H1 (cell line): ENCODE measurements around the gene SNAI1. TPM values are rescaled to one million over a fixed set of nuclear protein-coding genes. Genes with fewer than 3 reads are reported as not detected.

Source experiments
- CTCF ChIA-PET: fragments of 300-600 bp; sonication (Branson Sonifier 250); formaldehyde crosslinking; loops from one replicate; lab custom pipeline; 2021; ENCODE audit not compliant: partially characterized antibody; lab: Charles Lee
- POLR2A ChIA-PET: fragments of 300-600 bp; sonication (Branson Sonifier 250); formaldehyde crosslinking; loops from one replicate; lab custom pipeline; 2021; ENCODE audit warnings: inconsistent platforms; ENCODE audit not compliant: partially characterized antibody; lab: Charles Lee
- DNase-seq, 2 experiments: peaks; one replicate each; pipeline versions ENCODE4 v3.0.0 to v3.0.0-alpha.2; 2010 to 2022; ENCODE audit warnings: low spot score in 2 of 2, low read depth in 1 of 2, mixed read lengths in 1 of 2
- FAIRE-seq: peaks from 2 replicates; lab custom pipeline; 2011; peaks lifted over from hg19 to GRCh38; lab: Jason Lieb, UNC
- H2AFZ ChIP-seq: 2 replicates; pipeline ENCODE4 v1.8.1; 2012; ENCODE audit warnings: low read length, inconsistent platforms
- H2AK5ac ChIP-seq: 2 replicates; pipeline ENCODE4 v1.6.1; 2013; ENCODE audit warnings: low read depth, low read length
- H2BK120ac ChIP-seq: replicated peaks from 2 replicates; pipeline ENCODE3; 2013; ENCODE audit warnings: low read depth, low read length, inconsistent platforms
- H2BK12ac ChIP-seq: 2 replicates; pipeline ENCODE4 v1.6.1; 2013; ENCODE audit warnings: low read depth, low read length
- H2BK15ac ChIP-seq: 2 replicates; pipeline ENCODE4 v1.6.1; 2013; ENCODE audit warnings: low read length
- H2BK20ac ChIP-seq: 2 replicates; pipeline ENCODE4 v1.6.1; 2013; ENCODE audit warnings: low read length
- H2BK5ac ChIP-seq: 2 replicates; pipeline ENCODE4 v1.6.1; 2013; ENCODE audit warnings: low read depth, low read length
- H3K14ac ChIP-seq: 2 replicates; pipeline ENCODE4 v1.6.1; 2013; ENCODE audit warnings: inconsistent platforms; ENCODE audit not compliant: insufficient read length
- H3K18ac ChIP-seq: 2 replicates; pipeline ENCODE4 v1.6.1; 2013; ENCODE audit warnings: low read length; ENCODE audit errors: extremely low read depth
- H3K23ac ChIP-seq: 2 replicates; pipeline ENCODE4 v1.6.1; 2013; ENCODE audit warnings: inconsistent platforms; ENCODE audit not compliant: insufficient read length
- H3K23me2 ChIP-seq: 2 replicates; pipeline ENCODE4 v1.6.1; 2013; ENCODE audit warnings: low read depth, low read length
- H3K27ac ChIP-seq: 2 replicates; pipeline ENCODE4 v1.6.1; 2011; ENCODE audit warnings: low read depth, low read length, inconsistent platforms
- H3K27me3 ChIP-seq, 4 experiments: replicated peaks in 1 of 4; 1 replicate in 1 of 4; 2 replicates in 3 of 4; pipeline versions ENCODE4 v1.6.1 to v1.8.1; 2011 to 2013; ENCODE audit warnings: low read length in 3 of 4, mild to moderate bottlenecking in 3 of 4, inconsistent platforms in 2 of 4, mixed read lengths in 2 of 4, moderate library complexity in 1 of 4; ENCODE audit not compliant: control insufficient read depth in 3 of 4, insufficient read depth in 3 of 4; ENCODE audit errors: extremely low read depth in 1 of 4
- H3K36me3 ChIP-seq, 4 experiments: 2 replicates each; pipeline versions ENCODE4 v1.6.1 to v1.8.1; 2011 to 2013; ENCODE audit warnings: mild to moderate bottlenecking in 4 of 4, low read length in 3 of 4, moderate library complexity in 2 of 4, control low read depth in 1 of 4, inconsistent platforms in 1 of 4; ENCODE audit not compliant: insufficient read depth in 4 of 4, control insufficient read depth in 2 of 4
- H3K4ac ChIP-seq: replicated peaks from 2 replicates; pipeline ENCODE3; 2013; ENCODE audit warnings: low read length, low read depth, mixed read lengths, inconsistent platforms; ENCODE audit not compliant: insufficient read length
- H3K4me1 ChIP-seq, 4 experiments: replicated peaks in 1 of 4; 1 replicate in 1 of 4; 2 replicates in 3 of 4; pipeline versions ENCODE4 v1.6.1 to v1.8.1; 2011 to 2013; ENCODE audit warnings: low read length in 3 of 4, inconsistent platforms in 2 of 4, mixed read lengths in 1 of 4; ENCODE audit not compliant: insufficient read depth in 4 of 4, control insufficient read depth in 3 of 4
- H3K4me2 ChIP-seq, 2 experiments: 2 replicates each; pipeline versions ENCODE4 v1.6.1 to v1.8.1; 2011 to 2013; ENCODE audit warnings: low read depth in 2 of 2, low read length in 2 of 2, control low read depth in 1 of 2, inconsistent platforms in 1 of 2, mild to moderate bottlenecking in 1 of 2; ENCODE audit not compliant: insufficient read depth in 1 of 2
- H3K4me3 ChIP-seq, 4 experiments: fragments of 200-600, 300-600 bp in 1 of 4; sonication (generic), shearing (Covaris generic), sonication (Bioruptor Twin) in 1 of 4; 2 replicates each; pipeline versions ENCODE4 v1.5.1 to v1.8.1; 2011 to 2016; ENCODE audit warnings: low read length in 4 of 4, low read depth in 3 of 4, control low read depth in 2 of 4, inconsistent platforms in 2 of 4, mild to moderate bottlenecking in 2 of 4, mixed read lengths in 1 of 4, moderate library complexity in 1 of 4; ENCODE audit not compliant: insufficient read depth in 2 of 4; ENCODE audit errors: extremely low read depth in 1 of 4
- H3K56ac ChIP-seq: replicated peaks from 2 replicates; pipeline ENCODE3; 2013; ENCODE audit warnings: low read depth, mild to moderate bottlenecking, mixed read lengths, low read length, inconsistent platforms; ENCODE audit not compliant: insufficient read length
- H3K79me1 ChIP-seq: 2 replicates; pipeline ENCODE4 v1.6.1; 2013; ENCODE audit warnings: low read depth, low read length, control low read depth
- H3K79me2 ChIP-seq, 2 experiments: 2 replicates each; pipeline versions ENCODE4 v1.6.1 to v1.8.1; 2012 to 2013; ENCODE audit warnings: low read length in 2 of 2, mild to moderate bottlenecking in 2 of 2, inconsistent platforms in 1 of 2; ENCODE audit not compliant: insufficient read depth in 2 of 2, control insufficient read depth in 1 of 2
- H3K9ac ChIP-seq, 4 experiments: replicated peaks in 1 of 4; 1 replicate in 1 of 4; 2 replicates in 3 of 4; pipeline versions ENCODE4 v1.6.1 to v1.8.1; 2011 to 2013; ENCODE audit warnings: low read depth in 3 of 4, low read length in 3 of 4, control low read depth in 2 of 4, mild to moderate bottlenecking in 2 of 4, moderate library complexity in 2 of 4, inconsistent platforms in 1 of 4; ENCODE audit errors: extremely low read depth in 1 of 4
- H3K9me3 ChIP-seq, 2 experiments: 2 replicates each; pipeline versions ENCODE4 v1.6.1 to v1.8.1; 2012 to 2013; ENCODE audit warnings: mild to moderate bottlenecking in 2 of 2, moderate library complexity in 2 of 2, control low read depth in 1 of 2, inconsistent platforms in 1 of 2, low read depth in 1 of 2, low read length in 1 of 2, mixed read lengths in 1 of 2; ENCODE audit not compliant: insufficient read depth in 2 of 2
- H4K20me1 ChIP-seq, 2 experiments: replicated peaks in 1 of 2; 2 replicates each; pipeline versions ENCODE3 to v1.8.1; 2011 to 2013; ENCODE audit warnings: inconsistent platforms in 2 of 2, low read length in 2 of 2, mild to moderate bottlenecking in 1 of 2; ENCODE audit not compliant: insufficient read depth in 2 of 2, control insufficient read depth in 1 of 2
- H4K5ac ChIP-seq: 2 replicates; pipeline ENCODE4 v1.6.1; 2013; ENCODE audit warnings: low read length, low read depth, mixed read lengths, inconsistent platforms; ENCODE audit not compliant: insufficient read length
- H4K8ac ChIP-seq: 2 replicates; pipeline ENCODE4 v1.8.0; 2013; ENCODE audit warnings: mild to moderate bottlenecking, moderate library complexity, low read length, inconsistent platforms; ENCODE audit not compliant: insufficient read depth; ENCODE audit errors: extremely low read depth
- H4K91ac ChIP-seq: replicated peaks from 2 replicates; pipeline ENCODE3; 2013; ENCODE audit warnings: low read length, mixed read lengths, inconsistent platforms; ENCODE audit not compliant: insufficient read length
- CHD2 ChIP-seq: IDR thresholded peaks from 2 replicates; pipeline ENCODE4 v1.6.1; 2012; ENCODE audit warnings: low read length, improper control_type of control experiment
- CTBP2 ChIP-seq: IDR thresholded peaks from 2 replicates; pipeline ENCODE4 v1.7.0; 2011; ENCODE audit warnings: borderline replicate concordance, mild to moderate bottlenecking, moderate library complexity, mixed read lengths, low read length; ENCODE audit not compliant: insufficient read depth, insufficient read length
- SIX5 ChIP-seq: IDR thresholded peaks from 2 replicates; pipeline ENCODE4 v1.6.1; 2011; ENCODE audit warnings: mild to moderate bottlenecking, low read depth, low read length
- WGBS, 2 experiments: shearing (Covaris generic) in 1 of 2; methylation state at CpG; one replicate each; pipeline versions ENCODE4 v1.1.6 to v1.1.7; 2013 to 2015; ENCODE audit warnings: low lambda C conversion rate in 2 of 2, mixed read lengths in 2 of 2, inconsistent platforms in 1 of 2, low coverage in 1 of 2, missing lambda C conversion rate in 1 of 2; ENCODE audit not compliant: insufficient replicate concordance in 2 of 2, insufficient coverage in 1 of 2, insufficient read length in 1 of 2; ENCODE audit errors: extremely low coverage in 1 of 2, missing lambda C conversion rate in 1 of 2; 5-methylcytosine and 5-hydroxymethylcytosine counted together
- polyA plus RNA-seq, 7 experiments: library from polyadenylated mRNA; depleted of rRNA in 3 of 7; stranded (reverse) in 5 of 7; unstranded in 2 of 7; fragments of >200 nt in 5 of 7; fragments of 200-250 nt in 2 of 7; gene quantifications; 1 replicate in 5 of 7; 2 replicates in 1 of 7; 4 replicates in 1 of 7; pipeline versions ENCODE4 v1.2.1 to v1.2.3, GENCODE V29; 2011 to 2013; ENCODE audit warnings: missing spikeins in 2 of 7, mixed read lengths in 2 of 7
- total RNA-seq: library from RNA; stranded (reverse); fragmentation: NEBNext Ultra II Directional; extraction: Animal tissue kit (Norgen Biotek cat#: 25700); gene quantifications from 2 replicates; pipeline ENCODE4 v1.2.1, GENCODE V29; 2021

SNAI1 gene
- total and polyA plus RNA-seq, 2 of the 8 experiments (the other 6 are each of a cell fraction or from before 2014, with no cell fraction given) = 6.5 to 8.0 TPM

DNA sequence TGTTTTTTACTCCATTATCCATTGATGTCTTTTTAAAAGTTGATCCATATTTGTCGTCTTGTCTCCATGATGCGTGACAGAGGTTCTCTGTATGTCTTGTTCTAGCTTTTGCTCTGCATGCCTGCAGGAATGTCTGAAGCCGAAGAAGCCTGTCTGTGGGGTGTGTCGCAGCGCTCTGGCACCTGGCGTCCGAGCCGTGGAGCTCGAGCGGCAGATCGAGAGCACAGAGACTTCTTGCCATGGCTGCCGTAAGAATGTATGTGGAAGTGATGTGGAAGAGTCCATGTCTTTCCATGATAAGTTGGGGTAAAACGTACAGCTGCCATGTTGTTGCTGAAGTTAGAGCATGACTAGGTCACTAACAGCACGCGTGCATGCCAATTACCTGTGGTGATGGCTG is 41.3 kb upstream of the SNAI1 start:
- no peak overlapping the region for H3K4ac ChIP-seq
- 97% methylated on average over 15 of the region's 15 CpGs; no CpG with 5 or more reads in 1 of the 2 experiments for WGBS, 2 experiments
- H3K23ac ChIP-seq = no peak overlapping the region
- no peak overlapping the region for H3K14ac ChIP-seq
- no peak overlapping the region for H4K8ac ChIP-seq
- no peak overlapping the region for H2AFZ ChIP-seq
- H2BK20ac ChIP-seq = no peak overlapping the region
- H3K79me1 ChIP-seq = peaks cover 19% of the 10 kb centered on the region
- peaks cover 21 to 76% of the 10 kb centered on the region in 2 experiments for H3K79me2 ChIP-seq
- no peak for TF ChIP-seq SIX5
- no peak for TF ChIP-seq CTBP2
- no peak for TF ChIP-seq CHD2
- H2BK5ac ChIP-seq = no peak overlapping the region
- H3K4me2 ChIP-seq = no peak overlapping the region
- peaks cover 7% of the 10 kb centered on the region; the same call in 1 of the 2 replicates for H3K23me2 ChIP-seq
- DNase-seq (no peak), FAIRE-seq (no peak)
- H3K9me3 ChIP-seq = no peaks in the 10 kb centered on the region
- ChIA-PET CTCF (interaction anchor here (1.2 to 1.9 kb wide), 3 partner anchors 11 to 23 kb away, joined by 3 to 4 read pairs (median 4); no protein-coding TSS in a partner anchor), POLR2A (interaction anchor here (1.3 kb wide), 1 partner anchor 11 kb away, joined by 6 read pairs; no protein-coding TSS in a partner anchor)
- H2BK120ac ChIP-seq = no peak overlapping the region
- H2BK12ac ChIP-seq = no peak overlapping the region
- no peak overlapping the region for H3K56ac ChIP-seq
- no peak overlapping the region for H4K91ac ChIP-seq
- H3K27me3 ChIP-seq = no peaks in the 10 kb centered on the region
- H3K36me3 ChIP-seq = peaks cover 9 to 49% (median 16%) of the 10 kb centered on the region in 4 experiments; a peak in 7 of 8 replicates
- H3K4me1 ChIP-seq = peaks cover 3 to 14% (median 8%) of the 10 kb centered on the region in 4 experiments; a peak in 5 of 7 replicates
- H3K4me3 ChIP-seq = no peak overlapping the region
- H4K20me1 ChIP-seq = peaks cover 10 to 14% of the 10 kb centered on the region in 2 experiments
- no peak overlapping the region for H4K5ac ChIP-seq
- H3K9ac ChIP-seq = no peak overlapping the region
- no peak overlapping the region for H2BK15ac ChIP-seq
- no peak overlapping the region for H2AK5ac ChIP-seq
- no peak overlapping the region for H3K27ac ChIP-seq
- H3K18ac ChIP-seq = no peak overlapping the region
